Smooth muscle cell (in vitro differentiated cells): ENCODE results near the gene SLC50A1. TPM values are rescaled to one million over a fixed set of nuclear protein-coding genes. Genes with fewer than 3 reads are reported as not detected.

ENCODE experiments used
- DNase-seq: peaks from one replicate; lab custom pipeline; 2025; ENCODE audit not compliant: unreplicated experiment; lab: John Stamatoyannopoulos, UW
- H2AFZ ChIP-seq: fragments of 200-600 bp; sonication (generic); 2 replicates; pipeline ENCODE4 v1.6.0; 2016; ENCODE audit warnings: antibody characterized with exemption, low read depth, mild to moderate bottlenecking
- H3F3A ChIP-seq: fragments of 200-600 bp; sonication (generic); 2 replicates; pipeline ENCODE4 v1.6.0; 2017; ENCODE audit warnings: antibody characterized with exemption, low read depth
- H3K27ac ChIP-seq: fragments of 200-600 bp; sonication (generic); 2 replicates; pipeline ENCODE4 v1.5.1; 2016; ENCODE audit warnings: low read depth, mild to moderate bottlenecking
- H3K27me3 ChIP-seq: fragments of 200-600 bp; sonication (generic); 2 replicates; pipeline ENCODE4 v1.6.1; 2016; ENCODE audit warnings: low read depth, mild to moderate bottlenecking
- H3K36me3 ChIP-seq: fragments of 200-600 bp; sonication (generic); 2 replicates; pipeline ENCODE4 v1.5.1; 2016; ENCODE audit warnings: low read depth
- H3K4me1 ChIP-seq: fragments of 200-600 bp; sonication (generic); 2 replicates; pipeline ENCODE4 v1.5.1; 2016; ENCODE audit warnings: low read depth
- H3K4me2 ChIP-seq: fragments of 200-600 bp; sonication (generic); 2 replicates; pipeline ENCODE4 v1.6.0; 2016; ENCODE audit warnings: mild to moderate bottlenecking
- H3K4me3 ChIP-seq: fragments of 200-600 bp; sonication (generic); 2 replicates; pipeline ENCODE4 v1.5.1; 2016; ENCODE audit warnings: mild to moderate bottlenecking
- H3K79me2 ChIP-seq: fragments of 200-600 bp; sonication (generic); 2 replicates; pipeline ENCODE4 v1.6.0; 2016; ENCODE audit warnings: low read depth, mild to moderate bottlenecking
- H3K9ac ChIP-seq: fragments of 200-600 bp; sonication (generic); 2 replicates; pipeline ENCODE4 v1.6.0; 2016; ENCODE audit warnings: low read depth
- H3K9me3 ChIP-seq: fragments of 200-600 bp; sonication (generic); replicated peaks from 2 replicates; pipeline ENCODE4 v1.5.1; 2016; ENCODE audit warnings: low read depth
- H4K20me1 ChIP-seq: fragments of 200-600 bp; sonication (generic); 2 replicates; pipeline ENCODE4 v1.6.0; 2016; ENCODE audit warnings: low read depth
- WGBS: methylation state at CpG from one replicate; pipeline ENCODE4 v1.1.7; 2016; ENCODE audit warnings: low lambda C conversion rate; 5-methylcytosine and 5-hydroxymethylcytosine counted together
- polyA plus RNA-seq: library from polyadenylated mRNA; unstranded; fragments of >200 nt; fragmentation: Nextera tagmentation; extraction: Ambion mirVana; gene quantifications from 2 replicates; pipeline ENCODE4 v1.2.1, GENCODE V29; 2016
- total RNA-seq: library from RNA; depleted of rRNA; stranded (reverse); fragments of >200 nt; gene quantifications from 2 replicates; pipeline ENCODE4 v1.2.3, GENCODE V29; 2014
- TF ChIP-seq, protein P1 (sequence below): fragments of 200-600 bp; sonication (generic); IDR thresholded peaks from 2 replicates; pipeline ENCODE4 v1.5.1; 2017; ENCODE audit warnings: borderline replicate concordance, mild to moderate bottlenecking, antibody characterized with exemption; ENCODE audit not compliant: insufficient read depth, poor library complexity, severe bottlenecking

SLC50A1 gene
- total and polyA plus RNA-seq, 2 experiments from 2014 or later = 44.7 to 98.0 TPM

DNA sequence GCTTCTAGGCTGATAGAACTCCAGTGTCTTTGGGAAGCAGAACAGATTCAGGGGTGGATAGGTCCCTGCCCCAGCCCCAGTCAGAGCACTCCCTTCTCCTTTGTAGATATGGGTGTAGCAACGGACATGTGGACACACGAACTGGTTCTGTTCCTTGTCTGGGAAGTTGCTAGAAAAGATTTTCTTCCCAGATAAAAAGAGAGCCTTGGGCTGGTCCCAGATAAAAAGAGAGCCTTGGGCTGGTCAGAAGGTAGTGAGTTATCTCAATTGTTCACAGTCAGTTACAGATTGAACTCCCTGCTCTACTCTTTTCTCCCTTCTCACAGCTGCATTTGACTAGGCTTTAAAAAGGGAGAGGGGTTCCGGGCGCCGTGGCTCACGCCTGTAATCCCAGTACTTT is 15.4 kb upstream of the SLC50A1 start:
- Histone ChIP-seq H4K20me1 (no peaks in the 10 kb centered on the region), H3K27me3 (peaks cover 6% of the 10 kb centered on the region), H2AFZ (no peak overlapping the region), H3K4me1 (peaks cover 6% of the 10 kb centered on the region), H3K27ac (no peak overlapping the region), H3K9ac (no peak overlapping the region), H3K4me3 (no peak overlapping the region), H3K9me3 (no peaks in the 10 kb centered on the region), H3F3A (no peaks in the 10 kb centered on the region), H3K4me2 (no peak overlapping the region), H3K79me2 (no peaks in the 10 kb centered on the region), H3K36me3 (no peaks in the 10 kb centered on the region)
- DNase-seq = no peak
- WGBS = 50% methylated on average over 6 of the region's 6 CpGs
- TF ChIP-seq, protein P1, sequence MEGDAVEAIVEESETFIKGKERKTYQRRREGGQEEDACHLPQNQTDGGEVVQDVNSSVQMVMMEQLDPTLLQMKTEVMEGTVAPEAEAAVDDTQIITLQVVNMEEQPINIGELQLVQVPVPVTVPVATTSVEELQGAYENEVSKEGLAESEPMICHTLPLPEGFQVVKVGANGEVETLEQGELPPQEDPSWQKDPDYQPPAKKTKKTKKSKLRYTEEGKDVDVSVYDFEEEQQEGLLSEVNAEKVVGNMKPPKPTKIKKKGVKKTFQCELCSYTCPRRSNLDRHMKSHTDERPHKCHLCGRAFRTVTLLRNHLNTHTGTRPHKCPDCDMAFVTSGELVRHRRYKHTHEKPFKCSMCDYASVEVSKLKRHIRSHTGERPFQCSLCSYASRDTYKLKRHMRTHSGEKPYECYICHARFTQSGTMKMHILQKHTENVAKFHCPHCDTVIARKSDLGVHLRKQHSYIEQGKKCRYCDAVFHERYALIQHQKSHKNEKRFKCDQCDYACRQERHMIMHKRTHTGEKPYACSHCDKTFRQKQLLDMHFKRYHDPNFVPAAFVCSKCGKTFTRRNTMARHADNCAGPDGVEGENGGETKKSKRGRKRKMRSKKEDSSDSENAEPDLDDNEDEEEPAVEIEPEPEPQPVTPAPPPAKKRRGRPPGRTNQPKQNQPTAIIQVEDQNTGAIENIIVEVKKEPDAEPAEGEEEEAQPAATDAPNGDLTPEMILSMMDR = no peak

- Histone ChIP-seq H3K9ac (no peak overlapping the region), H3K79me2 (no peaks in the 10 kb centered on the region), H3K4me3 (no peak overlapping the region), H3K4me2 (no peak overlapping the region), H3F3A (no peaks in the 10 kb centered on the region), H3K9me3 (no peaks in the 10 kb centered on the region), H2AFZ (no peak overlapping the region), H3K36me3 (no peaks in the 10 kb centered on the region), H3K27ac (no peak overlapping the region), H3K4me1 (peaks cover 16% of the 10 kb centered on the region), H3K27me3 (peaks cover 11% of the 10 kb centered on the region), H4K20me1 (no peaks in the 10 kb centered on the region)
- DNase-seq = no peak
- TF ChIP-seq, protein P1 = no peak
- 96% methylated on average over 2 of the region's 2 CpGs for WGBS
Observed at GRCh38 chr1:155121249-155121648, 14.4 kb upstream of the SLC50A1 start.

- H3K27ac ChIP-seq = no peak overlapping the region
- no peaks in the 10 kb centered on the region for H4K20me1 ChIP-seq
- H3K4me2 ChIP-seq = no peak overlapping the region
- no peak overlapping the region for H3K4me3 ChIP-seq
- no peaks in the 10 kb centered on the region for H3K79me2 ChIP-seq
- H3F3A ChIP-seq = no peaks in the 10 kb centered on the region
- 86% methylated on average over 2 of the region's 2 CpGs for WGBS
- peaks cover 18% of the 10 kb centered on the region for H3K4me1 ChIP-seq
- H3K36me3 ChIP-seq = no peaks in the 10 kb centered on the region
- DNase-seq = no peak
- H2AFZ ChIP-seq = no peak overlapping the region
- no peak overlapping the region for H3K9ac ChIP-seq
- no peaks in the 10 kb centered on the region for H3K9me3 ChIP-seq
- peaks cover 11% of the 10 kb centered on the region for H3K27me3 ChIP-seq
- TF ChIP-seq, protein P1 = no peak
Observed at GRCh38 chr1:155122308-155122707, 13.3 kb upstream of the SLC50A1 start.

GRCh38 chr1:155123801-155124200 is 11.9 kb upstream of the SLC50A1 start:
- no peaks in the 10 kb centered on the region for H3K9me3 ChIP-seq
- WGBS = 77% methylated on average over 4 of the region's 4 CpGs
- no peaks in the 10 kb centered on the region for H4K20me1 ChIP-seq
- no peak overlapping the region for H2AFZ ChIP-seq
- no peak overlapping the region for H3K9ac ChIP-seq
- H3F3A ChIP-seq = no peaks in the 10 kb centered on the region
- DNase-seq = no peak
- no peak overlapping the region for H3K4me2 ChIP-seq
- H3K27ac ChIP-seq = no peak overlapping the region
- no peak overlapping the region for H3K4me3 ChIP-seq
- H3K36me3 ChIP-seq = no peaks in the 10 kb centered on the region
- peaks cover 10% of the 10 kb centered on the region for H3K27me3 ChIP-seq
- peaks cover 27% of the 10 kb centered on the region for H3K4me1 ChIP-seq
- H3K79me2 ChIP-seq = peaks cover 8% of the 10 kb centered on the region
- TF ChIP-seq, protein P1 = no peak
